ENCODE measurements around the gene CLDN1. TPM values are rescaled to one million over a fixed set of nuclear protein-coding genes. Genes with fewer than 3 reads are reported as not detected.

The CLDN1 gene
- total RNA-seq, 4 donors from 2014 or later: 0.92 to 1.2 (median 0.99) TPM; not detected in 1

DNA sequence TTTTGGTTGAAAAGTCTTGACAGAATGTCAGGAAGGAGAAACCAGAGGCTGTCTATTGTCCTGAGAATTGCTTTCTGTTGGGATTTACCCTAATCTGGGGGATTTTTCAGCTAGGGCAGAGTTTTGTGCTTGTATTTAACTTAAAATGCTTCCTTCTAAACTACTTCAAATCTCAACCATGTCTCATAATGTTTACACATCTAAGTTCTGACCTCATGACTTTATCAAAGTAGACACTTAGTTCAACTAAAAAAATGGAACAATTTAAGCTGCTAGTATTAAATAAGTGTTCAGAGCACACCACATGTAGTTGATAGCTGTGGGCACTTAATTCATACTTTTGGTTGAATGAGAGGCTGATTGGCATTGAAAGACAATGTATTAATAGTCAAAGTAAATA is 28.2 kb downstream of the CLDN1 start:
- no peak overlapping the region for H3K27ac ChIP-seq (replicated peaks in 1 of 4)
- TF ChIP-seq EP300 (IDR thresholded peaks at IDR 0.05) (no peak), POLR2A (IDR thresholded peaks at IDR 0.05; ENCODE audit: low read depth) (no peak), POLR2AphosphoS5 (IDR thresholded peaks at IDR 0.05) (no peak)
- TF ChIP-seq, protein P1, sequence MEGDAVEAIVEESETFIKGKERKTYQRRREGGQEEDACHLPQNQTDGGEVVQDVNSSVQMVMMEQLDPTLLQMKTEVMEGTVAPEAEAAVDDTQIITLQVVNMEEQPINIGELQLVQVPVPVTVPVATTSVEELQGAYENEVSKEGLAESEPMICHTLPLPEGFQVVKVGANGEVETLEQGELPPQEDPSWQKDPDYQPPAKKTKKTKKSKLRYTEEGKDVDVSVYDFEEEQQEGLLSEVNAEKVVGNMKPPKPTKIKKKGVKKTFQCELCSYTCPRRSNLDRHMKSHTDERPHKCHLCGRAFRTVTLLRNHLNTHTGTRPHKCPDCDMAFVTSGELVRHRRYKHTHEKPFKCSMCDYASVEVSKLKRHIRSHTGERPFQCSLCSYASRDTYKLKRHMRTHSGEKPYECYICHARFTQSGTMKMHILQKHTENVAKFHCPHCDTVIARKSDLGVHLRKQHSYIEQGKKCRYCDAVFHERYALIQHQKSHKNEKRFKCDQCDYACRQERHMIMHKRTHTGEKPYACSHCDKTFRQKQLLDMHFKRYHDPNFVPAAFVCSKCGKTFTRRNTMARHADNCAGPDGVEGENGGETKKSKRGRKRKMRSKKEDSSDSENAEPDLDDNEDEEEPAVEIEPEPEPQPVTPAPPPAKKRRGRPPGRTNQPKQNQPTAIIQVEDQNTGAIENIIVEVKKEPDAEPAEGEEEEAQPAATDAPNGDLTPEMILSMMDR (IDR thresholded peaks at IDR 0.05): no peak
- intact Hi-C loops (cut with DNase I): no loop called here

GRCh38 chr3:190293621-190294020 is 28.6 kb downstream of the CLDN1 start:
- Histone ChIP-seq H3K9me3 (peaks cover 0 to 6% (median 0%) of the 10 kb centered on the region in 4 donors), H3K27me3 (no peaks in the 10 kb centered on the region), H3K27ac (replicated peaks in 1 of 4) (no peak overlapping the region), H3K4me3 (no peak overlapping the region), H3K4me1 (no peaks in the 10 kb centered on the region), H3K36me3 (no peaks in the 10 kb centered on the region)
- DNase-seq (ENCODE audit: extremely low spot score): no peak
- WGBS: 83% methylated on average over 3 of the region's 3 CpGs
- intact Hi-C loops (cut with DNase I): no loop called here
- TF ChIP-seq POLR2A (IDR thresholded peaks at IDR 0.05; ENCODE audit: low read depth) (no peak), POLR2AphosphoS5 (IDR thresholded peaks at IDR 0.05) (no peak), EP300 (IDR thresholded peaks at IDR 0.05) (no peak)
- TF ChIP-seq, protein P1 (IDR thresholded peaks at IDR 0.05): no peak

More for the DNA sequence above, 28.2 kb downstream of the CLDN1 start:
- H3K36me3 ChIP-seq: no peaks in the 10 kb centered on the region
- no peaks in the 10 kb centered on the region for H3K27me3 ChIP-seq
- H3K4me1 ChIP-seq: no peaks in the 10 kb centered on the region
- H3K9me3 ChIP-seq: peaks cover 0 to 6% (median 0%) of the 10 kb centered on the region in 4 donors
- DNase-seq (ENCODE audit: extremely low spot score): no peak
- no peak overlapping the region for H3K4me3 ChIP-seq

GRCh38 chr3:190291994-190292584 is 30.2 kb downstream of the CLDN1 start:
- no peaks in the 10 kb centered on the region for H3K36me3 ChIP-seq

DNA sequence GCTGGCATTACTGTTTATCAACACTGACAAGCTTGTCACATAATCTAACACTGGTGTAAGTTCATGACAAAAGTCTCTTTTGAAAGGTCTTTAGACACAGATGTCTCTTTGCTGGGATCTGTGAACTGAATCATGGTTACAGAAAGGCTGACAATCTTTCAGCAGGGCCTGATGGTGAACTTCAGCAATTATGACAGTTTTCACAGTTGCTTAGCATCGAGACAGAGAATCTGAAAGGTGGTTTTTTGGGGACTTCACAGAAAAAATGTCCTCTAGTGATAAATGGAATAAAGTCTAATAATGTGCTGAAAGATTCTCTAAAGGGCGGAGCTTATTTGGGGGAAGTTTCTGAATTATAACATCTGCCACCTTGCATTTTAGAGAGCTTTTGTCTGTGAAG is 32.3 kb downstream of the CLDN1 start:
- no peak for DNase-seq (ENCODE audit: extremely low spot score)
- TF ChIP-seq, protein P1 (IDR thresholded peaks at IDR 0.05): no peak
- TF ChIP-seq POLR2AphosphoS5 (IDR thresholded peaks at IDR 0.05): no peak
- 50% methylated on average over 2 of the region's 2 CpGs for WGBS

More at GRCh38 chr3:190291994-190292584, 30.2 kb downstream of the CLDN1 start:
- H3K27me3 ChIP-seq: no peaks in the 10 kb centered on the region
- no peaks in the 10 kb centered on the region for H3K4me1 ChIP-seq
- DNase-seq (ENCODE audit: extremely low spot score): no peak
- TF ChIP-seq POLR2A (IDR thresholded peaks at IDR 0.05; ENCODE audit: low read depth) (no peak), POLR2AphosphoS5 (IDR thresholded peaks at IDR 0.05) (no peak), EP300 (IDR thresholded peaks at IDR 0.05) (no peak)
- TF ChIP-seq, protein P1 (IDR thresholded peaks at IDR 0.05): no peak
- peaks cover 0 to 6% (median 0%) of the 10 kb centered on the region in 4 donors for H3K9me3 ChIP-seq
- 61% methylated on average over 3 of the region's 3 CpGs for WGBS
- no peak overlapping the region for H3K4me3 ChIP-seq
- intact Hi-C loops (cut with DNase I): no loop called here
- H3K27ac ChIP-seq (replicated peaks in 1 of 4): no peak overlapping the region

DNA sequence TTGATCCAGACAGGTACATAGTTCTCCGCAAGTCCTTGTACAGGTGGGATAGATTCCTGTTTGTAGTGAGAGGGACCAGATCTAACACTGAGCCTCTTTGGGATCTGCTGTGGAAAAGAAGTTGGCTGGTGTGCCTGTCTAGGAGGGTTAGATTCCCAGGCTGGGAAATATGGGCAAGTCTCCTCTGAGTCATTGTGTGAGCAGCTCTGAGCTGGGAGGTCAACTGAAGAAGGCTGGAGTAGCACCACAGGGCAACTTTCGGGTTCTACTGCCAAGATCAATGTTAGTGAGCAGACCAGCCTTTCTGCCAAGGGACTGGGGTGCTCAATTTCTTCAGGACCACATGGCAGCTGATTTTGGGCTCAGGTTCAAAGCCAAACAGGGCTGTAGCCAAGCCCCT is 33.4 kb downstream of the CLDN1 start:
- no peak overlapping the region for H3K4me3 ChIP-seq
- TF ChIP-seq EP300 (IDR thresholded peaks at IDR 0.05) (no peak), POLR2AphosphoS5 (IDR thresholded peaks at IDR 0.05) (no peak), POLR2A (IDR thresholded peaks at IDR 0.05; ENCODE audit: low read depth) (no peak)
- TF ChIP-seq, protein P1 (IDR thresholded peaks at IDR 0.05): no peak
- H3K36me3 ChIP-seq: no peaks in the 10 kb centered on the region
- no peak for DNase-seq (ENCODE audit: extremely low spot score)
- no peaks in the 10 kb centered on the region for H3K4me1 ChIP-seq
- no peak overlapping the region for H3K27ac ChIP-seq (replicated peaks in 1 of 4)
- peaks cover 0 to 17% (median 9%) of the 10 kb centered on the region in 4 donors for H3K9me3 ChIP-seq
- H3K27me3 ChIP-seq: no peaks in the 10 kb centered on the region
- WGBS: 100% methylated on average over 2 of the region's 2 CpGs
- intact Hi-C loops (cut with DNase I): no loop called here

More for the DNA sequence above, 32.3 kb downstream of the CLDN1 start:
- Histone ChIP-seq H3K27ac (replicated peaks in 1 of 4) (no peak overlapping the region), H3K27me3 (no peaks in the 10 kb centered on the region), H3K4me1 (no peaks in the 10 kb centered on the region), H3K36me3 (no peaks in the 10 kb centered on the region), H3K4me3 (no peak overlapping the region), H3K9me3 (peaks cover 0 to 15% (median 9%) of the 10 kb centered on the region in 4 donors)
- intact Hi-C loops (cut with DNase I): no loop called here

Data from esophagus muscularis mucosa (tissue), 4 donors.